HG03558 (cell line): ENCODE results near the gene HSPA6.
"Not testable (repeated sequence)": the region's sequence is repeated elsewhere in the genome, so short reads cannot be mapped to it uniquely, and the experiment has no call there.

ENCODE experiments used
- ATAC-seq: cut with Tn5 transposase; IDR thresholded peaks from one replicate; pipeline ENCODE4 v1.9.1; 2021; ENCODE audit warnings: moderate number of reproducible peaks; ENCODE audit not compliant: unreplicated experiment; ENCODE audit errors: extremely low read depth

The HSPA6 gene

GRCh38 chr1:161523817-161524741, at the start of gene HSPA6:
Gene HSPA6 (plus strand): TSS chr1:161524540. CDS start chr1:161524659, 119 bp downstream.
- ATAC-seq: not testable (repeated sequence)

- not testable (repeated sequence) for ATAC-seq
These were observed 46.6 kb upstream of the HSPA6 start for GRCh38 chr1:161477711-161478110.

- ATAC-seq: no peak
These were observed 45.4 kb upstream of the HSPA6 start for GRCh38 chr1:161478985-161479384.

DNA sequence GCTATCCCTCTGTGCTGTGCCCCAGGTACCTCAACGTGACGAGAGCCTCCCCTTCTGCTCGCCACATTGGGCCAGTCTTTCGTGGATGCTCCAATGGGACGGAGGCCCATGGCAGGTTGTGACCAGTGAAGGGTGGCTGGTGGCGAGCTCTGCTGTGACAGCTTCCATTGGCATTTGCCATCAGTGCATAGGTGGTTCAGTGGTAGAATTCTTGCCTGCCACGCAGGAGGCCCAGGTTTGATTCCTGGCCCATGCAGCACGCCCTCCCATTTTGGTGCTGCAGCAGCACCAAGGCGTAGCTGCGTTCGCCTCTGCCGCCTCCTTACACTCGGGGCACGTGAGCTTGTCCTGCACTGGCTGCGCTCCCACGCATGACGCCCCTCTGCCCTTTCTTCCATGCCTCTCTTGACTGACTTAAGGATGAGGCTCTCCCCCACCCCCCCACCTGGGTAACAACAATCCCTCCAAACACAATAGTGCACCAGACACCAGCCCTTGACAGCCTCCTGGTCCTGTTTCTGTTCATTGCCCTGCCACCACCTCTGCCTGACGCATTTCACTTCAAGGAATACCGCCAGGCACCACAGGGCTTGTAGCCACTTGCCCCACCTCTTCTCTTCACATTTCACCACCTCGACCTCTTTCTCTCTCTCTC, 43.8 kb upstream of the HSPA6 start:
- ATAC-seq: no peak

GRCh38 chr1:161481624-161482392, 42.5 kb upstream of the HSPA6 start:
- no peak for ATAC-seq

DNA sequence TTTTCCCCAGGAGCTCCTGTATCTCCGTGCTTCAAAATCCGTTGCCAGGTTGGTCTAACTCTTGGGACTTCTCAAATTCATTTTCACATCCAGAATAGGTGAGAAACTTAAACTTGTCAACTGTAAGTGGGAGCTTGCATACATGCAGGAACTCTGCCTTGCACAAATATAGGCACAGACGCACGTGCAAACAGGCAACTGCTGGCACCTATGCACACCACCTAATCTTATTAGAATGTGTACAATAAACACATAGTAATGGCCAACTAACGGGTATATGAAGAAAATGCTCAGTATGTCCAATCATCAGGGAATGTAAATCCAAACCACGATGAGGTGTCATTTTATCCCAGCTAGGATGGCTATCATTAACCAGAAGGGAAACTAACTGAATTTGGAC, 41.7 kb upstream of the HSPA6 start:
- ATAC-seq: no peak

DNA sequence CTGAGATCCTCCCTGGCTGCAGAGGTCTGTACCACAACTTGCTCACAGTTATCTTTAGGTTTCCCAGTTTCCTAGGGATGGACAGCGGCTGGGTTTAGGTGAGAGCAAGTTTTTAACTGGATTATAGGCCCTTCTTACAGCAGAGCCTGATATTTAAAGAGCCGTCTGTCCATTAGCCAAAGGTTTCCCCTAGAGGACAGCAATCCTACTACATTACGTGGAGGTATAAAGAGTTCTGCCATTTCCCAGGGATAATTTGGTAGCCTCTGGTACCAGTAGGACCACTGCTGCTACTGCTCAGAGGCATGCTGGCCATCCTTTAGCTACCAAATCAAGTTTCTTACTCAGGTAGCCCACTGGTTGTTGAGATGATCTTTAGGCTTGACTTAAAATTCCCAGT, 41.0 kb upstream of the HSPA6 start:
- no peak for ATAC-seq

DNA sequence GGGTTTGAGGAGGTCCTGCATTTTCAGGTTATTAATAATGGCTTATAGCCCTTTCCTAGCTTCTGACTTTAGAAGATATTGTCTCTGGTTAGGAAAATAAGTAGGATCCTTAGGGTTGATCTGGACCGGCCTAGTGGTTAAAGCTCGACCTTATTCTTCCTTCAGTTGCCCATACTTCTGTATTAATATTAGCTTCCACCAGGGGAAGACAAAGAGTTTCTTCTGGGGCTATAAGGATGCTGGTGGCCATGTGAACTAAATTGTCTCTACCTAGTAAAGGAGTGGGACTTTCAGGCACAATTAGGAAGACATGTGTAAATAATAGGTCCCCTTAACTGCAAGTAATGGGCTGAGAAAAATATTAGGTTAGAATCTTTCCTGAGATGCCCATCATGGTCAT, 39.7 kb upstream of the HSPA6 start:
- no peak for ATAC-seq

- no peak for ATAC-seq
These were observed 37.3 kb upstream of the HSPA6 start for GRCh38 chr1:161486806-161487741.

GRCh38 chr1:161491472-161491871, 32.9 kb upstream of the HSPA6 start:
- no peak for ATAC-seq

GRCh38 chr1:161492827-161493226, 31.5 kb upstream of the HSPA6 start:
- no peak for ATAC-seq

DNA sequence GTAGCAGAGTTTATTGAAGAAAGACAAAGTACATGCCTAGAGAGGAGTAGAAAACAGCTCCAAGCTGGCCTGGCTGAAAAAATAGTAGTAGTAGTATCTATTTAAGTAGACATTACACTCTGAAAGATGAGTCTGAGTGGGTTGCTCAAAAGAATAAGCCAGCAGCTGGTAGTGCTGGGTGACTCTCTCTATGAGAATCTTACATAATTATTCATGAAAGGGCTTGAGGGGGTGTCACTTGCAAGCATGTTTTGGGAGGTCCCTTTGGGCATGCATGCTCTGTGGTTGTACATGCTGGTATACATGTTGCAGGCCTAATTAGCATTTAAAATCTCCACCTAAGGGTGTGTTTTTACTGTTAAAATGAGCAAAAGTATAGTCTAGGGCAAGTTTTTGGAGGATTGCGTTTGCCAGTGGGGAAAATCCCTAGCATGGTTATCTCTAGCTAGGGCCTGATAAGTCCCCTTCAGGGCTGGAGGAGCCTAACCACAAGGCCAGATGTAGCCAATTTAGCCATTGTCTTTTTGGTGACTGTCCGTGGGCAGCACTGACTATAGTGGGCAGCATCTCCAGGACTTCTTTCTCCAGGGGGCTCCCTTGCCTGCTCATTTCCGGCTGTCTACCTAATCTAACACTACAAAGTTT, 30.1 kb upstream of the HSPA6 start:
- ATAC-seq: no peak

GRCh38 chr1:161495490-161495889, 28.9 kb upstream of the HSPA6 start:
- ATAC-seq: no peak

- no peak for ATAC-seq
These were observed 26.4 kb upstream of the HSPA6 start for GRCh38 chr1:161497961-161498360.

DNA sequence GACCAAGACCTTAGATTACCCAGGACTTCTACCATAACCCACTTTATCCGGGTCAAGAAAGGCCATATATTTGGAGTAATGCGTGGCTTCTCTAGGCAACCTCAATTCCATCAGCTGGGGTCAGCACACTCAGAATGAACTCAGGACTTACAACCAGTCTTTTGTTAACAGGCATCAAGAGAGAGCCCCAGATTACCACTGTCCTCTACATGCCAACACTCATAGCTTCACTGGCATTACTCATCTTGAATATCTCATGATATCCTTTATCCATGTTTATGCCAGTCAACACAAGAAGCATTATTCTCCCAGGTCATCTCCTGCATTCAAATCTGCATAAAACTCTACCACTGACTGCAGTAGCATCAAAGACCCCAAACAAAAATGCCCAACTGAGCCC, 25.7 kb upstream of the HSPA6 start:
- ATAC-seq: no peak

DNA sequence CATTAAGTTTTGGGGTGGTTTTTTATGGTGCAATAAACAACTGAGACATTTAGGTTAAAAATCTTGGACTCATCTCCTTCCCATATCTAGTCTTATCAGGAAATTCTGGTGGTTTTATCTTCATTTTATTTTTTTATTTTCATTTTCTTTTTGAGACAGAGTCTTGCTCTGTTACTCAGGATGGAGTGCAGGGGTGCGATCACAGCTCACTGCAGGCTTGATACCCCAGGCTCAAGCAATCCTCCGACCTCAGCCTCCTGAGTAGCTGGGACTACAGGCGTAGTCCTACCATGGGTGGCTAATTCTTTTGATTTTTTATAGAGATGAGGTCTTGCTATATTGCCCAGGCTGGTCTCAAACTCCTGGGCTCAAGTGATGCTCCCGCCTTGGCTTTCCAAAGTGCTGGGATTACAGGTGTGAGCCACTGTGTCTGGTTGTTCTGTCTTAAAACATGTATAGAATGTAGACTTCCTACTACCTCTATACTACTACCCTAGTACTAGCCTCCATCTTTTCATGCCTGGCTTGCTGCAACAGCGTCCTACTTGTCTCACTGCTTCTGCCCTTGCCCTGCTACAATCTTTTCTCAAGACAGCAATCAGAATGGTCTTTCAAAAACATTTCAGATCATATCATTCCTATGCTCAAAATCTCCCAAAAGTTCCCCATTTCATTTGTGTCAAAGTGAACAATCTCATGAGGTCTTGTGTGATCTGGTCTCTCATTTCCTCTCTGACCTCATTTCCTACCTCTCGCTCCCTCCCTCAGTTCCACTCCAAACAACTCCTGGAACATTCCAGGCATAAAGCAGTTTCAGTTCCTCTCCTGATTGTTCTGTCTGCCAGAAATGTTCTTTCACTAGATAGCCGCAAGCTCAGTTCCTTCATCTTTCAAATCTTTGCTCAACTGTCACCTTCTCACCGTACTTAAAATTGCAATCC, 25.0 kb upstream of the HSPA6 start:
- no peak for ATAC-seq

DNA sequence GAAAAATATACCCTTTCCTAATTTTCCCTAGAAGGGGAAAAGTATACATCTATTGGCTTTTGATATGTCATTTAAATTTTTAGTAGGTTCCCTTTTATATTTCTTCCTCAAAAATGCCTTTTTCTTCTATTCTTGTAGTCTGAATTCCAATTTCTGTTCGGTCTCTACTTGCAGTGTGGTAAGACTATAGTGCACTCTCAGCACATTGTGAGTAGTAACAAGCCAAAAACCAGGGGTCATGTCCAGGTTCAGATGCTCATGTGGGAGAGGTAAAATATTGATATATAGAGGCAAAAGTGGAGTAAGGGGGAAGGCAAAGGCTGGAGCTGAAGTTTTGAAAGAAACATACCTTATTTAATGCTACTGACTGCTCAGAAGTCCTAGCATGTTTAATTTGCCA, 23.1 kb upstream of the HSPA6 start:
- ATAC-seq: no peak

GRCh38 chr1:161502181-161502580, 22.2 kb upstream of the HSPA6 start:
- no peak for ATAC-seq
